ENCODE results near the gene TMEM176B.

TMEM176B gene

DNA sequence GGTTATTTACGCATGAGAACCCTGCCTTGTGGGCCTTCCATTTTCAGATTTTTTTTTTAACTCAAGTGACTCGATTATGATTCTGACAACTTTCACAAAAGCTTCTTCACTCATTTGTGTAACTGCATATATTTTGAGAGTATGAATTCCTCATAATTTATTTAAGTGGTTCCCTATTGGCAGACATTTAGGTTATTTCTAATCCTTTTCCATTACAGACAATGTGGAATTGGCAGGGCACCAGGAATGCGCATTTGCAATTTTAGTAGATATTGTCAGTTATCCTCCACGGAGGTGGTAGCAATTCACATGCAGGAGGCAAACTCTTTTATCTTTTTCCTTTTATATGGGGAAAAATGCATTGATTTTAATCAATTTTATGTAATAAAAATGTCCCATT, 2.5 kb downstream of the TMEM176B start:
- Histone ChIP-seq H4K20me1 (ENCODE audit: insufficient read depth, low read length, poor library complexity, severe bottlenecking) (no peaks in the 10 kb centered on the region), H3K4me3 (ENCODE audit: low read length, poor library complexity, severe bottlenecking) (no peak overlapping the region), H2AFZ (ENCODE audit: low read length) (no peak overlapping the region), H3K9me3 (ENCODE audit: insufficient read depth, low read depth, low read length) (no peaks in the 10 kb centered on the region), H3K9ac (ENCODE audit: low read depth, low read length, poor library complexity, severe bottlenecking) (no peak overlapping the region), H3K27me3 (ENCODE audit: insufficient read depth, low read length, poor library complexity, severe bottlenecking) (no peaks in the 10 kb centered on the region), H3K36me3 (ENCODE audit: insufficient read depth, low read length) (no peaks in the 10 kb centered on the region), H3F3A (ENCODE audit: low read depth) (no peaks in the 10 kb centered on the region), H3K9me2 (replicated peaks; ENCODE audit: low read depth, low read length) (no peaks in the 10 kb centered on the region), H3K4me1 (ENCODE audit: insufficient read depth, low read length, poor library complexity, severe bottlenecking) (no peaks in the 10 kb centered on the region), H3K4me2 (ENCODE audit: low read depth, low read length, poor library complexity, severe bottlenecking) (no peak overlapping the region), H3K79me2 (ENCODE audit: insufficient read depth, low read length) (no peaks in the 10 kb centered on the region)
- TF ChIP-seq, protein P1, sequence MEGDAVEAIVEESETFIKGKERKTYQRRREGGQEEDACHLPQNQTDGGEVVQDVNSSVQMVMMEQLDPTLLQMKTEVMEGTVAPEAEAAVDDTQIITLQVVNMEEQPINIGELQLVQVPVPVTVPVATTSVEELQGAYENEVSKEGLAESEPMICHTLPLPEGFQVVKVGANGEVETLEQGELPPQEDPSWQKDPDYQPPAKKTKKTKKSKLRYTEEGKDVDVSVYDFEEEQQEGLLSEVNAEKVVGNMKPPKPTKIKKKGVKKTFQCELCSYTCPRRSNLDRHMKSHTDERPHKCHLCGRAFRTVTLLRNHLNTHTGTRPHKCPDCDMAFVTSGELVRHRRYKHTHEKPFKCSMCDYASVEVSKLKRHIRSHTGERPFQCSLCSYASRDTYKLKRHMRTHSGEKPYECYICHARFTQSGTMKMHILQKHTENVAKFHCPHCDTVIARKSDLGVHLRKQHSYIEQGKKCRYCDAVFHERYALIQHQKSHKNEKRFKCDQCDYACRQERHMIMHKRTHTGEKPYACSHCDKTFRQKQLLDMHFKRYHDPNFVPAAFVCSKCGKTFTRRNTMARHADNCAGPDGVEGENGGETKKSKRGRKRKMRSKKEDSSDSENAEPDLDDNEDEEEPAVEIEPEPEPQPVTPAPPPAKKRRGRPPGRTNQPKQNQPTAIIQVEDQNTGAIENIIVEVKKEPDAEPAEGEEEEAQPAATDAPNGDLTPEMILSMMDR (conservative IDR thresholded peaks at IDR 0.05; ENCODE audit: low read length): no peak
- no peak for TF ChIP-seq EZH2phosphoT487 (IDR thresholded peaks at IDR 0.05; ENCODE audit: borderline replicate concordance)

DNA sequence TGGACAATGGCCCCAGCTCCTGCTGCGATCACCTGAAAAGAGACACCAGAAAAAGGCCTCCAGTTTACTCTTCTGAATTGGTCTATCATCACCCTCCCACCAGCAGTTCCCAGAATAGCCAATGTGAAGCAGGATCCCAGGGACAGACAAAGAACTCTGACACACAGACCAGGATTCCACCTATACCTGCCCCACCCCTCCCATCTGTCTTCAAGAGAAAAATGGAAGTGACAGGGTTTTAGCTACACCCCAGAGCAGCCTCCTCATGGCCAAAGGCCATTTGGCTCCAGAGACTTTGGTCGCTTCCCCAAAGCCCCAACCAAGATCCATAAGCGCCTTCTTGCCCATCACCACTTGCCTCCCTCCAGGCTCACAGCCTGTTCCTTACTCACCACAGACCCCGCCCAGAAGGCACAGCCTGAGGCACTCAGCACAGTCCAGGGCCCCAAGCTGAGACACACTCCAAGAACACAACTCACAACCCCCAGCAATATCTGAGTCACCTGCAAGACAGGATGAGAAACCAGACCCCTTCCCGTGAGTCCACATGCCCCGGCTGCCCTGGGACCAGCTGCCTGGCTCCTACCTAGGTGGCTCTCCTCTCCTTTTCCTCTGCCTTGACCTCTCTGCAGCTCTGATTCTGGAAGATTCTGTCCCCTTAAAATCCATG, 6.5 kb downstream of the TMEM176B start:
- Histone ChIP-seq H3K27me3 (ENCODE audit: insufficient read depth, low read length, poor library complexity, severe bottlenecking) (no peaks in the 10 kb centered on the region), H3F3A (ENCODE audit: low read depth) (no peaks in the 10 kb centered on the region), H4K20me1 (ENCODE audit: insufficient read depth, low read length, poor library complexity, severe bottlenecking) (no peaks in the 10 kb centered on the region), H3K4me1 (ENCODE audit: insufficient read depth, low read length, poor library complexity, severe bottlenecking) (no peaks in the 10 kb centered on the region), H3K9ac (ENCODE audit: low read depth, low read length, poor library complexity, severe bottlenecking) (no peak overlapping the region), H3K4me2 (ENCODE audit: low read depth, low read length, poor library complexity, severe bottlenecking) (no peak overlapping the region), H2AFZ (ENCODE audit: low read length) (no peak overlapping the region), H3K36me3 (ENCODE audit: insufficient read depth, low read length) (no peaks in the 10 kb centered on the region), H3K9me3 (ENCODE audit: insufficient read depth, low read depth, low read length) (no peaks in the 10 kb centered on the region), H3K9me2 (replicated peaks; ENCODE audit: low read depth, low read length) (no peaks in the 10 kb centered on the region), H3K4me3 (ENCODE audit: low read length, poor library complexity, severe bottlenecking) (no peak overlapping the region), H3K79me2 (ENCODE audit: insufficient read depth, low read length) (no peaks in the 10 kb centered on the region)
- no peak for TF ChIP-seq EZH2phosphoT487 (IDR thresholded peaks at IDR 0.05; ENCODE audit: borderline replicate concordance)
- TF ChIP-seq, protein P1 (conservative IDR thresholded peaks at IDR 0.05; ENCODE audit: low read length): no peak

DNA sequence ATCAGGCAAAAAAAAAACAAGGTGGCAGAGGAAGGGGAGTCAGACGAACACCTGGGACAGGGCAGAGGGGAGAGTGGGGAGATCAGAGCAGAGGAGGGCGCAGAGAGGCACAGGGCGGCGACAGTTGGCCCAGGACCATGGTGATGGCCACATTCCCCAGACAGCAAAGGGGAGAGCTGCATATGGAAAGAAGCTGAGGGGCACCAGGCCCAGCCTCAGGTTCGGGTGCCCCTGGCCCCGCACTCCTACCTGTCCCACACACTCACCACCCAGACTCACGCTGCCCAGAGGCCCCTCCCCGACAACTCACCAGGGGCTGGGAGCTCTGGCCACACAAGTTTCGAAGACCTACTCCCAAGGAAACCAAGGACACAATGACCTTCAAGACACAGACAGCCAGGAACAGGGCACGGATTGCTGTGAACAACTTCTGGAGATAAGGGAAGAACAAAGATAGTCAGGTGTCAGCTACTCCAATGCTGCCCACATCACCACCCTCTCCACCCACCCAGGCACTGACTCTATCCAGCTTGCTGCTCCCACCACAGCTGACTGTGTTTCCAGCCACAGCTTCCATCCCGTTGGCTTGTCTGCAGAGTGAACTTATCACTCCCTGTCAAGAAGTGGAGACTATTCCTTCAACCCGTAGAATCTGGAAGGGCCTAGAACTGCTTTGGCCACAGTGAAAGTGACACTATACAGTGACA, 8.3 kb downstream of the TMEM176B start:
- TF ChIP-seq, protein P1 (conservative IDR thresholded peaks at IDR 0.05; ENCODE audit: low read length): no peak
- TF ChIP-seq EZH2phosphoT487 (IDR thresholded peaks at IDR 0.05; ENCODE audit: borderline replicate concordance): no peak
- no peak overlapping the region for H3K9ac ChIP-seq (ENCODE audit: low read depth, low read length, poor library complexity, severe bottlenecking)
- no peaks in the 10 kb centered on the region for H3K36me3 ChIP-seq (ENCODE audit: insufficient read depth, low read length)
- no peaks in the 10 kb centered on the region for H3K4me1 ChIP-seq (ENCODE audit: insufficient read depth, low read length, poor library complexity, severe bottlenecking)
- H4K20me1 ChIP-seq (ENCODE audit: insufficient read depth, low read length, poor library complexity, severe bottlenecking): no peaks in the 10 kb centered on the region
- H3K4me2 ChIP-seq (ENCODE audit: low read depth, low read length, poor library complexity, severe bottlenecking): no peak overlapping the region
- H3K9me2 ChIP-seq (replicated peaks; ENCODE audit: low read depth, low read length): no peaks in the 10 kb centered on the region
- H2AFZ ChIP-seq (ENCODE audit: low read length): no peak overlapping the region
- H3F3A ChIP-seq (ENCODE audit: low read depth): no peaks in the 10 kb centered on the region
- no peak overlapping the region for H3K4me3 ChIP-seq (ENCODE audit: low read length, poor library complexity, severe bottlenecking)
- no peaks in the 10 kb centered on the region for H3K27me3 ChIP-seq (ENCODE audit: insufficient read depth, low read length, poor library complexity, severe bottlenecking)
- no peaks in the 10 kb centered on the region for H3K9me3 ChIP-seq (ENCODE audit: insufficient read depth, low read depth, low read length)
- H3K79me2 ChIP-seq (ENCODE audit: insufficient read depth, low read length): no peaks in the 10 kb centered on the region

Data from Loucy (cell line).